HepG2 (cell line): ENCODE data around the gene MSI2. TPM values are rescaled to one million over a fixed set of nuclear protein-coding genes. Genes with fewer than 3 reads are reported as not detected.

Source experiments
- AGO1 ChIP-seq: fragments of 200-400 bp; formaldehyde crosslinking; IDR thresholded peaks from 2 replicates; pipeline ENCODE4 v1.6.1; 2017; ENCODE audit warnings: mild to moderate bottlenecking, low read depth, low read length, moderate library complexity; ENCODE audit not compliant: poor library complexity, severe bottlenecking
- AKAP8 ChIP-seq: sonication (generic); formaldehyde crosslinking; IDR thresholded peaks from 2 replicates; pipeline ENCODE4 v1.5.1; 2020; ENCODE audit warnings: mild to moderate bottlenecking, missing genetic modification reagents
- ASH2L ChIP-seq: fragments of 300-600, 200-600 bp; sonication (generic); IDR thresholded peaks from 2 replicates; pipeline ENCODE4 v1.7.0; 2017; ENCODE audit warnings: low read depth, mild to moderate bottlenecking, moderate library complexity, mixed read lengths, low read length; ENCODE audit not compliant: insufficient read length
- ELF3 ChIP-seq: IDR thresholded peaks from 2 replicates; pipeline ENCODE4 v1.6.1; 2016; ENCODE audit warnings: missing genetic modification reagents, missing compliant biosample characterization
- FOSL2 ChIP-seq: sonication (generic); formaldehyde crosslinking; IDR thresholded peaks from 2 replicates; pipeline ENCODE4 v1.4.0; 2020; ENCODE audit warnings: missing genetic modification reagents
- FOXA1 ChIP-seq, 2 experiments: fragments of 450-650 bp in 1 of 2; sonication (generic) in 1 of 2; formaldehyde crosslinking in 1 of 2; IDR thresholded peaks; 2 replicates each; pipeline versions ENCODE4 v1.4.0 to v1.6.1; 2016 to 2020; ENCODE audit warnings: missing genetic modification reagents in 1 of 2
- HDAC1 ChIP-seq: sonication (generic); formaldehyde crosslinking; IDR thresholded peaks from 2 replicates; pipeline ENCODE4 v1.5.1; 2020; ENCODE audit warnings: mild to moderate bottlenecking, missing genetic modification reagents
- KAT2B ChIP-seq: fragments of 150-350 bp; IDR thresholded peaks from 2 replicates; pipeline ENCODE4 v1.6.1; 2014; ENCODE audit warnings: low read depth, low read length, borderline replicate concordance
- KDM1A ChIP-seq: IDR thresholded peaks from 2 replicates; pipeline ENCODE4 v1.6.1; 2016; ENCODE audit warnings: missing compliant biosample characterization
- MAFK ChIP-seq, 2 experiments: IDR thresholded peaks in 1 of 2; conservative IDR thresholded peaks in 1 of 2; 2 replicates each; pipeline ENCODE4 v1.6.1; 2011; ENCODE audit warnings: improper control_type of control experiment in 2 of 2, low read length in 2 of 2
- MEF2D ChIP-seq: sonication (generic); formaldehyde crosslinking; IDR thresholded peaks from 2 replicates; pipeline ENCODE4 v1.5.1; 2020; ENCODE audit warnings: mild to moderate bottlenecking, missing genetic modification reagents
- MIER3 ChIP-seq: IDR thresholded peaks from 2 replicates; pipeline ENCODE4 v1.6.1; 2016; ENCODE audit warnings: missing compliant biosample characterization, borderline replicate concordance
- MLLT10 ChIP-seq: sonication (generic); formaldehyde crosslinking; IDR thresholded peaks from 2 replicates; pipeline ENCODE4 v1.4.0; 2020; ENCODE audit warnings: missing genetic modification reagents
- MXD1 ChIP-seq: sonication (generic); formaldehyde crosslinking; IDR thresholded peaks from 2 replicates; pipeline ENCODE4 v1.4.0; 2020; ENCODE audit warnings: mild to moderate bottlenecking, missing genetic modification reagents
- MYC ChIP-seq: sonication (generic); formaldehyde crosslinking; IDR thresholded peaks from 2 replicates; pipeline ENCODE4 v1.9.0; 2021; ENCODE audit warnings: missing genetic modification reagents, borderline replicate concordance
- NR2F6 ChIP-seq, 2 experiments: IDR thresholded peaks; 2 replicates each; pipeline ENCODE4 v1.6.1; 2016; ENCODE audit warnings: antibody characterized with exemption in 1 of 2, mild to moderate bottlenecking in 1 of 2
- NR3C1 ChIP-seq: sonication (generic); formaldehyde crosslinking; IDR thresholded peaks from 2 replicates; pipeline ENCODE4 v1.4.0; 2020; ENCODE audit warnings: missing genetic modification reagents
- PHF20 ChIP-seq: sonication (generic); formaldehyde crosslinking; IDR thresholded peaks from 2 replicates; pipeline ENCODE4 v1.5.0; 2020; ENCODE audit warnings: mild to moderate bottlenecking, missing genetic modification reagents
- PRPF4 ChIP-seq: fragments of 200-400 bp; formaldehyde crosslinking; IDR thresholded peaks from 2 replicates; pipeline ENCODE4 v1.6.1; 2016; ENCODE audit warnings: low read length, low read depth; ENCODE audit not compliant: poor library complexity, severe bottlenecking
- RBAK ChIP-seq: sonication (generic); formaldehyde crosslinking; IDR thresholded peaks from 2 replicates; pipeline ENCODE4 v1.5.1; 2020; ENCODE audit warnings: mild to moderate bottlenecking, missing genetic modification reagents
- RBM39 ChIP-seq: fragments of 200-400 bp; formaldehyde crosslinking; IDR thresholded peaks from one replicate; pipeline ENCODE4 v1.6.1; 2018; ENCODE audit warnings: antibody characterized with exemption, mild to moderate bottlenecking, low read depth, low read length; ENCODE audit not compliant: poor library complexity, severe bottlenecking
- SRY ChIP-seq: sonication (generic); formaldehyde crosslinking; IDR thresholded peaks from 2 replicates; pipeline ENCODE4 v1.8.0; 2022; ENCODE audit warnings: mild to moderate bottlenecking, missing genetic modification reagents
- TMF1 ChIP-seq: sonication (generic); formaldehyde crosslinking; IDR thresholded peaks from 2 replicates; pipeline ENCODE4 v1.8.1; 2022; ENCODE audit warnings: low read depth, missing genetic modification reagents
- TRIM24 ChIP-seq: sonication (generic); formaldehyde crosslinking; IDR thresholded peaks from 2 replicates; pipeline ENCODE4 v1.8.0; 2022; ENCODE audit warnings: mild to moderate bottlenecking, missing genetic modification reagents
- WIZ ChIP-seq: sonication (generic); formaldehyde crosslinking; IDR thresholded peaks from 2 replicates; pipeline ENCODE4 v1.5.1; 2020; ENCODE audit warnings: mild to moderate bottlenecking, missing genetic modification reagents
- ZBTB21 ChIP-seq: sonication (generic); formaldehyde crosslinking; IDR thresholded peaks from 2 replicates; pipeline ENCODE4 v1.4.0; 2020; ENCODE audit warnings: missing genetic modification reagents
- ZBTB8A ChIP-seq: sonication (generic); formaldehyde crosslinking; IDR thresholded peaks from 2 replicates; pipeline ENCODE4 v1.4.0; 2020; ENCODE audit warnings: mild to moderate bottlenecking, low read depth, missing genetic modification reagents, borderline replicate concordance
- ZNF136 ChIP-seq: sonication (generic); formaldehyde crosslinking; IDR thresholded peaks from 2 replicates; pipeline ENCODE4 v1.8.1; 2022; ENCODE audit warnings: low read depth, mild to moderate bottlenecking, moderate library complexity, missing genetic modification reagents
- ZNF205 ChIP-seq: IDR thresholded peaks from 2 replicates; pipeline ENCODE4 v1.6.1; 2018; ENCODE audit warnings: missing biosample characterization, missing genetic modification reagents
- ZNF234 ChIP-seq: sonication (generic); formaldehyde crosslinking; conservative IDR thresholded peaks from 2 replicates; pipeline ENCODE4 v1.5.1; 2020; ENCODE audit warnings: mild to moderate bottlenecking, missing genetic modification reagents
- ZNF737 ChIP-seq: sonication (generic); formaldehyde crosslinking; IDR thresholded peaks from 2 replicates; pipeline ENCODE4 v1.5.0; 2020; ENCODE audit warnings: missing genetic modification reagents, mild to moderate bottlenecking, borderline replicate concordance
- ZNF782 ChIP-seq: sonication (generic); formaldehyde crosslinking; IDR thresholded peaks from 2 replicates; pipeline ENCODE4 v1.4.0; 2020; ENCODE audit warnings: missing genetic modification reagents, mild to moderate bottlenecking, borderline replicate concordance
- polyA plus RNA-seq, 8 experiments: library from polyadenylated mRNA; depleted of rRNA in 3 of 8; stranded (reverse) in 7 of 8; unstranded in 1 of 8; fragments of >200 nt; fragmentation: Illumina TruSeq in 4 of 8; extraction: Trizol in 4 of 8; gene quantifications; 2 replicates each; pipeline versions ENCODE4 v1.2.1 to v1.2.3, GENCODE V29; 2011 to 2016; ENCODE audit warnings: low read depth in 4 of 8, missing spikeins in 1 of 8, mixed read lengths in 1 of 8; ENCODE audit not compliant: insufficient read depth in 1 of 8
- total RNA-seq, 5 experiments: library from RNA; depleted of rRNA; stranded (reverse); fragments of >200 nt; fragmentation: Illumina TruSeq; extraction: Trizol; gene quantifications; 2 replicates each; pipeline ENCODE4 v1.2.3, GENCODE V29; 2016; ENCODE audit warnings: low read depth in 1 of 5

The MSI2 gene
- total and polyA plus RNA-seq, 2 of the 13 experiments (the other 11 are each of a cell fraction or from before 2014, with no cell fraction given) = 77.5 to 78.4 TPM

DNA sequence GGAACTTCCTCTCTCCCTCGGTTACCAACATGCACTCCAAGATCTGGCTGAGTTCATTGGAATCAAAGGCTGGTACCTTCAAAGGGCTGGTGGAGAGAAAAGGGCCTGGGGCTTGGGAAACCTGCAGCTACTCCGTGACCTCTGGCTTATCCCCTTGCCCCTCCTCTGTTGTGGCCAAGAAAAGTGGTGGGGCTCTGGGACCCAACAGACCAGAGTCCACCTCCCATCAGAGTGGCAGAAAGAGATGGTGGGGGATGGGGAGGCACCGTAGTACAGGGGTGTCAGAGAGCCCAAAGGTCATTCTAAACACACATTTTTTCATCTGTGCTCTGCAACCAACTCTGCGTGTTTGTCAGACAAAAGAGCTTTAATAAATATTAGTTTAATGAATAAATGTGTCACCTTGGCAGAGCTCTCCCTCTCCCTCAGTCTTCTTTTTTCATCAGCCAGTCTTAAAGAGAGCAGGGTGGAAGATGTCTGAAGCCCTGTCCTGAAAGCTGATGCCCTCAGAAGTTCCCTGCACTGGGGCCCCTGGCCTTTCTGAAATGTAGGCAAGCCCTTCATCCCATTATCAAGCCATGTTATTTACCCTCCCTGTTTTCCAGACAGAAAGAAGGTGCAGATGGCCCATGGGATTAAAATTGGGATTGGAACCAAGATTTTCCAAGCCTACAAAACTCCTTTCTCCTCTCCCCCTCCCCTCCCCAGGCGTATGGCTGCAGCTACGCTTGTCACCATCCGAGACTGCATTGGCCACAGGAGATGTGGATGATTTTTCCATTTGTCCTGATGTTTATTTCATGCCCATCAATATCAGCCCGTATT lies 261.5 kb downstream of the MSI2 start (continued):
- TF ChIP-seq ZNF782 (CRISPR knock-in tag) (no peak), ZBTB8A (CRISPR knock-in tag) (0 out of 2 replicates have a peak, but pooled peaks have one; percentile 57), TRIM24 (CRISPR knock-in tag) (peak; percentile 83; the same call in 1 of the 2 replicates), KDM1A (CRISPR knock-in tag) (peak; percentile 76; the same call in 1 of the 2 replicates), KAT2B (no peak), ZNF234 (CRISPR knock-in tag) (no peak), NR2F6 (IDR thresholded peaks at IDR 0.05) (peak; percentile 98), NR2F6 (CRISPR knock-in tag; IDR thresholded peaks at IDR 0.05) (peak; percentile 99), ZNF205 (CRISPR knock-in tag) (peak; percentile 91; the same call in 1 of the 2 replicates), ZNF136 (CRISPR knock-in tag) (0 out of 2 replicates have a peak, but pooled peaks have one; percentile 46), MXD1 (no peak), RBM39 (peak; percentile 53), MIER3 (CRISPR knock-in tag) (peak; percentile 98; the same call in 1 of the 2 replicates), MYC (CRISPR knock-in tag) (peak; percentile 65; the same call in 1 of the 2 replicates), RBAK (CRISPR knock-in tag) (peak; percentile 78; the same call in 1 of the 2 replicates), WIZ (CRISPR knock-in tag) (no peak; the same call in 1 of the 2 replicates), HDAC1 (CRISPR knock-in tag) (peak; percentile 97), PRPF4 (peak; percentile 70), PHF20 (CRISPR knock-in tag) (no peak), ZNF737 (CRISPR knock-in tag) (no peak), ELF3 (CRISPR knock-in tag) (peak; percentile 84), FOXA1 (IDR thresholded peaks at IDR 0.05) (no peak), FOXA1 (CRISPR knock-in tag; IDR thresholded peaks at IDR 0.05) (peak; percentile 55), TMF1 (CRISPR knock-in tag) (peak; percentile 67; the same call in 1 of the 2 replicates), AGO1 (no peak), MLLT10 (no peak), ASH2L (peak; percentile 99), NR3C1 (CRISPR knock-in tag) (no peak), MAFK (conservative IDR thresholded peaks at IDR 0.05 in 1 of 2, IDR thresholded peaks at IDR 0.05 in 1 of 2; ENCODE audit: low read length in 2 of 2) (no peak), AKAP8 (CRISPR knock-in tag) (no peak), FOSL2 (CRISPR knock-in tag) (peak; percentile 89), SRY (no peak), MEF2D (CRISPR knock-in tag) (peak; percentile 80), ZBTB21 (peak; percentile 61; the same call in 1 of the 2 replicates)
